ENCODE results near the gene CDH22. TPM values are rescaled to one million over a fixed set of nuclear protein-coding genes. Genes with fewer than 3 reads are reported as not detected.
A peak's percentile ranks its signal among the peaks of the same experiment; 100 is the strongest.

The CDH22 gene
- total and polyA plus RNA-seq, 5 donors from 2014 or later: not detected

DNA sequence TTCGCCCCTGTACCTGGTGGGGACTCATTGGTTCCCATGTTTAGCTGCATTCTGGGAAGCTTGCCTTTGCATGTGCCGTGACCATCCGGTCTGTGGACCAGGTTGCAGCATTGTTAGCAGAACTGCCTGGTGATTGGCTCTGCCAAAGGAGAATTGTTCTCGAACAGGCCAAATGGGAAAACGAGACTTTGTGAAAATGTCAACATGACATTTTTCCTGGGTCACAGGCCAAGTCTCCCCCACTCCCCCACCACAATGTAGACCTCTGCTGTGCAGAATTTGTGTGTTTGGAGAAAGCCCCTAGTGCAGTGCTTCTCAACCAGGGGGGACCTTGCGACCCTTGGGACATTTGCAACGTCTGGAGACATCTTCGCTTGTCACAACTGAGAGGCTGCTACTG lies 23.2 kb downstream of the CDH22 start:
- peaks cover 0 to under 1% (median 0%) of the 10 kb centered on the region in 4 donors for H3K4me1 Mint-ChIP-seq
- H3K36me3 Mint-ChIP-seq: no peaks in the 10 kb centered on the region
- peaks cover 0 to 2% (median 0%) of the 10 kb centered on the region in 7 donors for H3K9me3 Mint-ChIP-seq
- DNase-seq (no peak), ATAC-seq (ENCODE audit: low read depth in 2 of 2) (no peak)
- peak overlapping the region in 1 of 3 donors; percentile 49 for H3K27ac Mint-ChIP-seq
- H3K27ac ChIP-seq (ENCODE audit: insufficient read depth, low read length, poor library complexity, severe bottlenecking): no peak overlapping the region
- no peak overlapping the region for H3K4me3 Mint-ChIP-seq
- peaks cover 10% of the 10 kb centered on the region for H3K27me3 ChIP-seq (ENCODE audit: control insufficient read depth, insufficient read depth, low read length)
- no peaks in the 10 kb centered on the region for H3K4me1 ChIP-seq (ENCODE audit: control insufficient read depth, insufficient read depth, low read length, poor library complexity, severe bottlenecking)
- H3K9me3 ChIP-seq (ENCODE audit: control insufficient read depth in 2 of 2, low read length in 2 of 2): no peaks in the 10 kb centered on the region
- H3K4me3 ChIP-seq (ENCODE audit: low read depth, low read length): no peak overlapping the region
- peaks cover 13% of the 10 kb centered on the region for H3K27me3 Mint-ChIP-seq
- H3K36me3 ChIP-seq (ENCODE audit: control insufficient read depth, insufficient read depth, low read length): no peaks in the 10 kb centered on the region

GRCh38 chr20:46284040-46284427 lies 24.3 kb downstream of the CDH22 start:
- Histone ChIP-seq H3K4me3 (ENCODE audit: low read depth, low read length) (no peak overlapping the region), H3K4me1 (ENCODE audit: control insufficient read depth, insufficient read depth, low read length, poor library complexity, severe bottlenecking) (no peaks in the 10 kb centered on the region), H3K27ac (ENCODE audit: insufficient read depth, low read length, poor library complexity, severe bottlenecking) (no peak overlapping the region), H3K36me3 (ENCODE audit: control insufficient read depth, insufficient read depth, low read length) (no peaks in the 10 kb centered on the region), H3K27me3 (ENCODE audit: control insufficient read depth, insufficient read depth, low read length) (peaks cover 10% of the 10 kb centered on the region), H3K9me3 (ENCODE audit: control insufficient read depth in 2 of 2, low read length in 2 of 2) (no peaks in the 10 kb centered on the region)
- Mint-ChIP-seq H3K27me3 (peaks cover 19% of the 10 kb centered on the region), H3K4me1 (no peaks in the 10 kb centered on the region), H3K27ac (no peak overlapping the region), H3K4me3 (no peak overlapping the region), H3K36me3 (no peaks in the 10 kb centered on the region), H3K9me3 (peaks cover 0 to 2% (median 0%) of the 10 kb centered on the region in 7 donors)
- DNase-seq (no peak), ATAC-seq (ENCODE audit: low read depth in 2 of 2) (no peak)

DNA sequence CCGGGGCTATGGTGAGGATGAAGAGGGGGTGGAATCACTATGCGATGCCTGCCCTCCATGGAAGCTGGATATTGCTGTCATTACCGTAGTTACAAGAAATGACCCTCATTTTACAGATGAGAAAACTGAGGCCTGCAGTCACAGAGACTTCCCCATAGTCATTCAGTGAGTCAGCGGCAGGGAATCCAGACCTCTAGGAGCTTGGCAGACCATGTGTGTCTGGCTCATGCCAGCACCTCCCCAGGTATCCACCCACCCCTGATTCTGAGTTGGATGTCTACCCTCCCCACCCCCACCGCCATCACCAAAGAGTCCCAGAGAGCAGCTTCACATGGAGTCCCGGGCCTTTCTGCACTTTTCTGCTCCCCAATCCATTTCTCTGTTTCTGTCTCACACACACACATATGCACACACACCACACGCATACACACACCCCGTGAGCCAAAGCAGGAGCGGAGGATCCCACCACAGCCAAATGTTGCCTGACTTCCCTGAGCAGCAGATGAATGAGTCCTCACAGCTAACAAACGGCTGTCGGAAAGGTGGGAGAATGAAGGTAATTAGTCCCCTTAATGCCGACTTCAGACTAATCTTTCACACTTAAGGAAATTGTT lies 24.8 kb downstream of the CDH22 start:
- Histone ChIP-seq H3K27ac (ENCODE audit: insufficient read depth, low read length, poor library complexity, severe bottlenecking) (no peak overlapping the region), H3K36me3 (ENCODE audit: control insufficient read depth, insufficient read depth, low read length) (no peaks in the 10 kb centered on the region)

DNA sequence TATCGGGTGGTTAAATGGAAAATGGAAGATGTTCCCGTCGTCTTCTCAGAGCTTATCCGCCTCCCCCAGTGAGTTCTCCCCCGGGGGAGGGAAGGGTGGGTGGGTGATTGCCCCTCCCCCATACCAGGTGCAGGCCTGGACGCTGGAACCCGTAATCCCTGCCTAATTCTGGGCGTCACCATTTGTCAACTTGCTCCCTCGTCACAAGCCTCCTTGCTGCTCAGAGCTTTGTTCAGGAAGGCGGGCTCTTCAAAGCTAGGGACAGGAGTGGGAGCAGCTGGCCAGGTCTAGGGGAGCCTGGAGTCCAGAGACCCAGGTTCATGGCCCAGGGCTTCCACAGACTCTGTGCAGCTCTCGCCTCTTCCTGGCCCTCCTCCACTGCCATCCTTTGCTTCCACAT lies 25.6 kb downstream of the CDH22 start:
- peaks cover 19% of the 10 kb centered on the region for H3K27me3 Mint-ChIP-seq
- ATAC-seq (ENCODE audit: low read depth in 2 of 2) (no peak), DNase-seq (no peak)
- no peaks in the 10 kb centered on the region for H3K9me3 ChIP-seq (ENCODE audit: control insufficient read depth in 2 of 2, low read length in 2 of 2)
- H3K27ac ChIP-seq (ENCODE audit: insufficient read depth, low read length, poor library complexity, severe bottlenecking): no peak overlapping the region
- no peak overlapping the region for H3K4me3 ChIP-seq (ENCODE audit: low read depth, low read length)
- H3K9me3 Mint-ChIP-seq: peaks cover 0 to 2% (median 0%) of the 10 kb centered on the region in 7 donors
- no peaks in the 10 kb centered on the region for H3K4me1 Mint-ChIP-seq
- H3K27me3 ChIP-seq (ENCODE audit: control insufficient read depth, insufficient read depth, low read length): peaks cover 10% of the 10 kb centered on the region
- no peaks in the 10 kb centered on the region for H3K36me3 Mint-ChIP-seq
- no peak overlapping the region for H3K27ac Mint-ChIP-seq
- no peaks in the 10 kb centered on the region for H3K4me1 ChIP-seq (ENCODE audit: control insufficient read depth, insufficient read depth, low read length, poor library complexity, severe bottlenecking)
- no peak overlapping the region for H3K4me3 Mint-ChIP-seq
- H3K36me3 ChIP-seq (ENCODE audit: control insufficient read depth, insufficient read depth, low read length): no peaks in the 10 kb centered on the region

More for the DNA sequence above, 24.8 kb downstream of the CDH22 start:
- H3K27me3 Mint-ChIP-seq: peaks cover 19% of the 10 kb centered on the region
- no peak overlapping the region for H3K27ac Mint-ChIP-seq
- H3K4me1 Mint-ChIP-seq: no peaks in the 10 kb centered on the region
- Histone ChIP-seq H3K27me3 (ENCODE audit: control insufficient read depth, insufficient read depth, low read length) (peaks cover 10% of the 10 kb centered on the region), H3K4me1 (ENCODE audit: control insufficient read depth, insufficient read depth, low read length, poor library complexity, severe bottlenecking) (no peaks in the 10 kb centered on the region), H3K9me3 (ENCODE audit: control insufficient read depth in 2 of 2, low read length in 2 of 2) (no peaks in the 10 kb centered on the region), H3K4me3 (ENCODE audit: low read depth, low read length) (no peak overlapping the region)
- H3K4me3 Mint-ChIP-seq: no peak overlapping the region
- ATAC-seq (ENCODE audit: low read depth in 2 of 2): no peak
- no peaks in the 10 kb centered on the region for H3K36me3 Mint-ChIP-seq
- DNase-seq: no peak
- peaks cover 0 to 2% (median 0%) of the 10 kb centered on the region in 7 donors for H3K9me3 Mint-ChIP-seq

DNA sequence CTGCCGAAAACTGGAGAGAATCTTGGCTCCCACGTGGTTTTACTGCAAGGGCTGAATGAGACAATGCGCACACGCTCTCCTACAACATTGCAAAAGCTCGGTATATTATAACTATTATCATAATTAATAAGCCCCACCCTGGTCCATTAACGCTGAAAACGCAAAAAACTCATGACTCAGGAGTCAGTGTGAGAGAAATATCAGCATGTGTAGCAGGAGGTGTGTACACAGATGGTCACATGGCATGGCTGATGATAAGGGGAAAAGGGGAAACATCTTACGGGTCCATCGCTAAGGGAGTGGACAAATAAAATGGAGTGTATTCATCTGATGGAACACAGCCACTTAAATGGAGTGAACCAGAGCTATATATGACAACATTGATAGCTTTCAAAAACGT lies 29.2 kb downstream of the CDH22 start:
- DNase-seq: no peak
- no peak overlapping the region for H3K27ac Mint-ChIP-seq
- peaks cover 43% of the 10 kb centered on the region for H3K27me3 Mint-ChIP-seq

DNA sequence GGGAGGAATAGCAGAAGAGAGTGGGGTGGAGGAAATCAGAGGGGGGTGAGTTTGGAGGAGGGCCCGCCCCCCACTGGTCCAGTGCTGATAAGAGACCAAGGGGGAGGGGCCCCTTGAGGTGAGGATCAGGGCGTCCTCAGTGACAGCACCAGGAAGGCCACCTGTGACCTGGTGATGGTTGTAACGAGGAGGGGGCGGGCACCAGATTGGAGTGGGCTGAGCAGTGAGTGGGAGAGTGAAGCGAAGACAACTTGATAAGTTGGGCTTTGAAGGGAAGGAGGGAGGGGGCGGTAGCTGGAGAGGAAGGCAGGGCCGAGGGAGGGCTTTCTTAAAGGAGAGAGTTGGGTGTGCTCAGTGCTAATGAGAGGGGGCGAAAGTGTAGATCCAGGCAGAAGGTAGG lies 30.7 kb downstream of the CDH22 start:
- DNase-seq: no peak
- Histone ChIP-seq H3K4me1 (ENCODE audit: control insufficient read depth, insufficient read depth, low read length, poor library complexity, severe bottlenecking) (no peaks in the 10 kb centered on the region), H3K27me3 (ENCODE audit: control insufficient read depth, insufficient read depth, low read length) (peaks cover 12% of the 10 kb centered on the region), H3K27ac (ENCODE audit: insufficient read depth, low read length, poor library complexity, severe bottlenecking) (no peak overlapping the region), H3K9me3 (ENCODE audit: control insufficient read depth in 2 of 2, low read length in 2 of 2) (peaks cover 4 to 5% of the 10 kb centered on the region in 2 experiments), H3K4me3 (ENCODE audit: low read depth, low read length) (no peak overlapping the region), H3K36me3 (ENCODE audit: control insufficient read depth, insufficient read depth, low read length) (no peaks in the 10 kb centered on the region)
- no peaks in the 10 kb centered on the region for H3K4me1 Mint-ChIP-seq
- no peak for ATAC-seq (ENCODE audit: low read depth in 2 of 2)
- H3K9me3 Mint-ChIP-seq: peaks cover 0 to 9% (median 0%) of the 10 kb centered on the region in 7 donors
- H3K27ac Mint-ChIP-seq: peak overlapping the region in 1 of 3 donors; percentile 32
- H3K36me3 Mint-ChIP-seq: no peaks in the 10 kb centered on the region
- H3K27me3 Mint-ChIP-seq: peaks cover 38% of the 10 kb centered on the region
- H3K4me3 Mint-ChIP-seq: no peak overlapping the region

More for the DNA sequence above, 29.2 kb downstream of the CDH22 start:
- H3K9me3 Mint-ChIP-seq: peaks cover 0 to 2% (median 0%) of the 10 kb centered on the region in 7 donors
- Histone ChIP-seq H3K27ac (ENCODE audit: insufficient read depth, low read length, poor library complexity, severe bottlenecking) (no peak overlapping the region), H3K9me3 (ENCODE audit: control insufficient read depth in 2 of 2, low read length in 2 of 2) (no peaks in the 10 kb centered on the region), H3K4me3 (ENCODE audit: low read depth, low read length) (no peak overlapping the region), H3K4me1 (ENCODE audit: control insufficient read depth, insufficient read depth, low read length, poor library complexity, severe bottlenecking) (no peaks in the 10 kb centered on the region), H3K36me3 (ENCODE audit: control insufficient read depth, insufficient read depth, low read length) (no peaks in the 10 kb centered on the region), H3K27me3 (ENCODE audit: control insufficient read depth, insufficient read depth, low read length) (peaks cover 14% of the 10 kb centered on the region)
- H3K36me3 Mint-ChIP-seq: no peaks in the 10 kb centered on the region
- no peaks in the 10 kb centered on the region for H3K4me1 Mint-ChIP-seq
- no peak for ATAC-seq (ENCODE audit: low read depth in 2 of 2)
- no peak overlapping the region for H3K4me3 Mint-ChIP-seq

DNA sequence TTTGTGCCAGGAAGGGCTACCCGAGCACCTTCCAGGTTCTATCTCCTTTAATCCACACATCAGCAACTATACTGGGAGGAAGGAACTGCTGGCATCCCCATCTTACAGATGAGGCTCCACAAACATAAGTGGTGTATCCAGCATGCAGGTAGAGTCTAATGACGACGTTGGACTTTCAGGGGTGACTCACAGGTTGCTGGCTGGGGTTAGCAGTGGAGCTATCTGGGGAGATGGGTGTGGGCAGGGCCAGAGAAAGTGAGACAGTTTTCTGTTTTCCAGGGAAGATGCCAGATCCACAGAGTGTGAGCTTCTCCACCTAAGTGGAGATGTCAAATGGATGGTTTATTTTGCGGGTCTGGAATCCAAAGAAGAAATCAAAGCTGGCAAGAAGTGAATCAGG lies 31.8 kb downstream of the CDH22 start:
- Mint-ChIP-seq H3K36me3 (no peaks in the 10 kb centered on the region), H3K4me1 (no peaks in the 10 kb centered on the region), H3K4me3 (no peak overlapping the region), H3K9me3 (peaks cover 0 to 13% (median 0%) of the 10 kb centered on the region in 7 donors), H3K27me3 (peaks cover 40% of the 10 kb centered on the region), H3K27ac (no peak overlapping the region)
- H3K4me1 ChIP-seq (ENCODE audit: control insufficient read depth, insufficient read depth, low read length, poor library complexity, severe bottlenecking): no peaks in the 10 kb centered on the region
- no peak overlapping the region for H3K4me3 ChIP-seq (ENCODE audit: low read depth, low read length)
- no peak for DNase-seq
- peaks cover 5 to 10% of the 10 kb centered on the region in 2 experiments for H3K9me3 ChIP-seq (ENCODE audit: control insufficient read depth in 2 of 2, low read length in 2 of 2)
- no peaks in the 10 kb centered on the region for H3K36me3 ChIP-seq (ENCODE audit: control insufficient read depth, insufficient read depth, low read length)
- H3K27ac ChIP-seq (ENCODE audit: insufficient read depth, low read length, poor library complexity, severe bottlenecking): no peak overlapping the region
- H3K27me3 ChIP-seq (ENCODE audit: control insufficient read depth, insufficient read depth, low read length): peaks cover 9% of the 10 kb centered on the region
- no peak for ATAC-seq (ENCODE audit: low read depth in 2 of 2)

- peaks cover 0 to 13% (median 0%) of the 10 kb centered on the region in 7 donors for H3K9me3 Mint-ChIP-seq
- no peak overlapping the region for H3K4me3 ChIP-seq (ENCODE audit: low read depth, low read length)
- H3K36me3 Mint-ChIP-seq: no peaks in the 10 kb centered on the region
- no peak overlapping the region for H3K27ac Mint-ChIP-seq
- peaks cover 5 to 10% of the 10 kb centered on the region in 2 experiments for H3K9me3 ChIP-seq (ENCODE audit: control insufficient read depth in 2 of 2, low read length in 2 of 2)
- ATAC-seq (ENCODE audit: low read depth in 2 of 2) (no peak), DNase-seq (no peak)
- peaks cover 42% of the 10 kb centered on the region for H3K27me3 Mint-ChIP-seq
- no peaks in the 10 kb centered on the region for H3K4me1 ChIP-seq (ENCODE audit: control insufficient read depth, insufficient read depth, low read length, poor library complexity, severe bottlenecking)
- no peaks in the 10 kb centered on the region for H3K36me3 ChIP-seq (ENCODE audit: control insufficient read depth, insufficient read depth, low read length)
- peaks cover 12% of the 10 kb centered on the region for H3K27me3 ChIP-seq (ENCODE audit: control insufficient read depth, insufficient read depth, low read length)
- no peak overlapping the region for H3K27ac ChIP-seq (ENCODE audit: insufficient read depth, low read length, poor library complexity, severe bottlenecking)
- no peaks in the 10 kb centered on the region for H3K4me1 Mint-ChIP-seq
- H3K4me3 Mint-ChIP-seq: no peak overlapping the region
Observed at GRCh38 chr20:46275091-46275490, 33.2 kb downstream of the CDH22 start.
